ENCODE results near the gene PSMF1. TPM values are rescaled to one million over a fixed set of nuclear protein-coding genes. Genes with fewer than 3 reads are reported as not detected.

Gene PSMF1
- total RNA-seq, 4 donors from 2014 or later, result 70.0 to 111 (median 89.0) TPM

DNA sequence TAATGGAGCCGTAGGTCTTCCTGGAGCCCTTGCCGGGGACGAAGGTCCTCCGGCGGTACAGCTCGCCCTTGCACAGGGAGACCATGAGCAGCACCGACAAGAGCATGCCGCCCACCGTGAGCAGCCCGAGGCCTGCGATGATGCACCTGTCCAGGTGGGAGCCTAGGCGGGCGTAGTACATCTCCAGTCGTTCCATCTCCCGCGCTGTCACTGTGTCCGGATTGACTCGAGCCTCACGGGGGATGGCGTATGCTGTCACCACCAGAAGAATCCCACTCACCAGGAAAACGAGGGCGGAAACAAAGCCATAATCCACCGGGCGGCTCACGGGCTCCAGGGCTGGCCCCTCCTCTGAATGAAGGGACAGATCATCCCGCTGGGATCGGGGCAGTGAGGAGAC lies 62.5 kb downstream of the PSMF1 start:
- intact Hi-C loops (cut with DNase I), result no loop called here
- H3K4me3 ChIP-seq, result no peak overlapping the region
- DNase-seq, result no peak
- 83% methylated on average over 1 of the region's 27 CpGs; no CpG with 5 or more reads in 1 of the 2 donors for WGBS, 2 donors
- no peaks in the 10 kb centered on the region for H3K9me3 ChIP-seq
- no peak for TF ChIP-seq POLR2A (IDR thresholded peaks at IDR 0.05)
- TF ChIP-seq, protein P1, sequence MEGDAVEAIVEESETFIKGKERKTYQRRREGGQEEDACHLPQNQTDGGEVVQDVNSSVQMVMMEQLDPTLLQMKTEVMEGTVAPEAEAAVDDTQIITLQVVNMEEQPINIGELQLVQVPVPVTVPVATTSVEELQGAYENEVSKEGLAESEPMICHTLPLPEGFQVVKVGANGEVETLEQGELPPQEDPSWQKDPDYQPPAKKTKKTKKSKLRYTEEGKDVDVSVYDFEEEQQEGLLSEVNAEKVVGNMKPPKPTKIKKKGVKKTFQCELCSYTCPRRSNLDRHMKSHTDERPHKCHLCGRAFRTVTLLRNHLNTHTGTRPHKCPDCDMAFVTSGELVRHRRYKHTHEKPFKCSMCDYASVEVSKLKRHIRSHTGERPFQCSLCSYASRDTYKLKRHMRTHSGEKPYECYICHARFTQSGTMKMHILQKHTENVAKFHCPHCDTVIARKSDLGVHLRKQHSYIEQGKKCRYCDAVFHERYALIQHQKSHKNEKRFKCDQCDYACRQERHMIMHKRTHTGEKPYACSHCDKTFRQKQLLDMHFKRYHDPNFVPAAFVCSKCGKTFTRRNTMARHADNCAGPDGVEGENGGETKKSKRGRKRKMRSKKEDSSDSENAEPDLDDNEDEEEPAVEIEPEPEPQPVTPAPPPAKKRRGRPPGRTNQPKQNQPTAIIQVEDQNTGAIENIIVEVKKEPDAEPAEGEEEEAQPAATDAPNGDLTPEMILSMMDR (IDR thresholded peaks at IDR 0.05), result no peak
- peaks cover 0 to 25% (median 6%) of the 10 kb centered on the region in 4 donors for H3K27me3 ChIP-seq
- H3K36me3 ChIP-seq, result peaks cover 0 to 19% (median 0%) of the 10 kb centered on the region in 3 donors
- no peak overlapping the region for H3K27ac ChIP-seq
- peaks cover 6 to 17% (median 12%) of the 10 kb centered on the region in 3 donors for H3K4me1 ChIP-seq

- Histone ChIP-seq H3K9me3 (no peaks in the 10 kb centered on the region), H3K27me3 (peaks cover 0 to 37% (median 6%) of the 10 kb centered on the region in 4 donors), H3K4me1 (peaks cover 8 to 22% (median 12%) of the 10 kb centered on the region in 3 donors), H3K36me3 (peaks cover 0 to 7% (median 0%) of the 10 kb centered on the region in 3 donors), H3K4me3 (no peak overlapping the region), H3K27ac (no peak overlapping the region)
- intact Hi-C loops (cut with DNase I), result no loop called here
- WGBS, 2 donors, result 36 to 51% methylated on average over 4 of the region's 4 CpGs
- no peak for DNase-seq
- TF ChIP-seq POLR2A (IDR thresholded peaks at IDR 0.05), result no peak
- TF ChIP-seq, protein P1 (IDR thresholded peaks at IDR 0.05), result no peak
Measured at GRCh38 chr20:1182106-1182505, 63.7 kb downstream of the PSMF1 start.

GRCh38 chr20:1183153-1183552 lies 64.8 kb downstream of the PSMF1 start:
- no peaks in the 10 kb centered on the region for H3K9me3 ChIP-seq
- intact Hi-C loops (cut with DNase I), result no loop called here
- TF ChIP-seq, protein P1 (IDR thresholded peaks at IDR 0.05), result no peak
- TF ChIP-seq POLR2A (IDR thresholded peaks at IDR 0.05), result no peak
- DNase-seq, result no peak
- H3K27ac ChIP-seq, result no peak overlapping the region
- WGBS, 2 donors, result 57% methylated on average over 5 to 6 of the region's 6 CpGs
- H3K36me3 ChIP-seq, result no peaks in the 10 kb centered on the region
- H3K27me3 ChIP-seq, result peaks cover 0 to 41% (median 6%) of the 10 kb centered on the region in 4 donors
- H3K4me1 ChIP-seq, result peaks cover 8 to 22% (median 12%) of the 10 kb centered on the region in 3 donors
- H3K4me3 ChIP-seq, result no peak overlapping the region

DNA sequence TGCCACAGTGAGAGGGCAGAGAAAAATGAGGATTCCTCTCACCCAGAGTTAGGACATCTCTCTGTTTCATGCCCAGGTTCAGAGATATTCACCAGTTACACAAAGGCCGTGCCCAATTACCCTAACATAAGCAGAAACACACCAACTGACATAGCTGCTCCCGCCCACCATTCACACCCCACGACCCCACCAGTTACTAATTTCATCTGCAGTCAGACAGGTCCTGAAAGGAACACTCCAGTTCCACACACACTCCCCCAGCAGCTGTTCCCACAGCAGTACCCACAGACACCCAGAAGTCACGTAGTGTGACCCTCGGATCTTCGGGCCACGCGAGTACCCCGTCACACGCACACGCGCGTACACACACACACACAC lies 65.8 kb downstream of the PSMF1 start:
- intact Hi-C loops (cut with DNase I), result no loop called here

GRCh38 chr20:1184638-1185315 lies 66.4 kb downstream of the PSMF1 start, which contains the start of gene TMEM74B:
TMEM74B (minus strand) TSS chr20:1184981; CDS start chr20:1183801, 1,180 bp downstream.
- H3K4me3 ChIP-seq, result peak within 1 kb of the TSS; percentile 38 to 74 (median 55)
- H3K9me3 ChIP-seq, result no peaks in the 10 kb centered on the region
- H3K4me1 ChIP-seq, result peaks cover 8 to 22% (median 12%) of the 10 kb centered on the region in 3 donors
- H3K27me3 ChIP-seq, result peaks cover 0 to 45% (median 6%) of the 10 kb centered on the region in 4 donors
- no peak for DNase-seq
- H3K36me3 ChIP-seq, result no peaks in the 10 kb centered on the region
- intact Hi-C loops (cut with DNase I), result no loop called here
- 7% methylated on average over 11 of the region's 76 CpGs; no CpG with 5 or more reads in 1 of the 2 donors for WGBS, 2 donors
- TF ChIP-seq, protein P1 (IDR thresholded peaks at IDR 0.05), result no peak
- no peak for TF ChIP-seq POLR2A (IDR thresholded peaks at IDR 0.05)
- peak within 1 kb of the TSS in 2 of 4 donors; percentile 34 to 50 for H3K27ac ChIP-seq

More for the DNA sequence above, 65.8 kb downstream of the PSMF1 start:
- Histone ChIP-seq H3K4me1 (peaks cover 8 to 22% (median 12%) of the 10 kb centered on the region in 3 donors), H3K9me3 (no peaks in the 10 kb centered on the region), H3K4me3 (peak overlapping the region in 3 of 4 donors; percentile 49 to 74 (median 61)), H3K27me3 (peaks cover 0 to 41% (median 6%) of the 10 kb centered on the region in 4 donors), H3K27ac (no peak overlapping the region), H3K36me3 (no peaks in the 10 kb centered on the region)
- 14 to 45% methylated on average over 5 to 8 of the region's 13 CpGs for WGBS, 2 donors
- TF ChIP-seq, protein P1 (IDR thresholded peaks at IDR 0.05), result no peak
- TF ChIP-seq POLR2A (IDR thresholded peaks at IDR 0.05), result no peak
- no peak for DNase-seq
